DOHH2 (cell line): ENCODE measurements around the gene DCP1A.
A peak's percentile ranks its signal among the peaks of the same experiment; 100 is the strongest.
"Not testable (repeated sequence)": the region's sequence is repeated elsewhere in the genome, so short reads cannot be mapped to it uniquely, and the experiment has no call there.

Experiments used
- H3F3A ChIP-seq: fragments of 200-600 bp; sonication (generic), shearing (Covaris generic); 2 replicates; pipeline ENCODE4 v1.6.0; 2016; ENCODE audit warnings: antibody characterized with exemption, mild to moderate bottlenecking; ENCODE audit not compliant: control insufficient read depth, insufficient read depth
- H3K27ac ChIP-seq: fragments of 200-600 bp; sonication (generic); 2 replicates; pipeline ENCODE4 v1.5.1; 2014; ENCODE audit warnings: low read depth, mild to moderate bottlenecking, low read length, moderate library complexity
- H3K27me3 ChIP-seq: fragments of 200-600 bp; sonication (generic); 2 replicates; pipeline ENCODE4 v1.6.1; 2014; ENCODE audit warnings: mild to moderate bottlenecking, low read length, mixed read lengths; ENCODE audit not compliant: control insufficient read depth
- H3K36me3 ChIP-seq: fragments of 200-600 bp; sonication (generic); 2 replicates; pipeline ENCODE4 v1.6.1; 2014; ENCODE audit warnings: mild to moderate bottlenecking, low read length, moderate library complexity, mixed read lengths; ENCODE audit not compliant: control insufficient read depth
- H3K4me1 ChIP-seq: fragments of 200-600 bp; sonication (generic); 2 replicates; pipeline ENCODE4 v1.6.1; 2014; ENCODE audit warnings: mild to moderate bottlenecking, low read length, mixed read lengths; ENCODE audit not compliant: control insufficient read depth
- H3K4me2 ChIP-seq: fragments of 200-600 bp; sonication (generic); 2 replicates; pipeline ENCODE4 v1.6.0; 2014; ENCODE audit warnings: mild to moderate bottlenecking, low read length, moderate library complexity
- H3K4me3 ChIP-seq: fragments of 200-600 bp; sonication (generic); 2 replicates; pipeline ENCODE4 v1.5.1; 2014; ENCODE audit warnings: mild to moderate bottlenecking, low read length, mixed read lengths
- H3K79me2 ChIP-seq: fragments of 200-600 bp; sonication (generic); 2 replicates; pipeline ENCODE4 v1.6.1; 2014; ENCODE audit warnings: mild to moderate bottlenecking, low read length, mixed read lengths; ENCODE audit not compliant: control insufficient read depth
- H3K9me2 ChIP-seq: fragments of 200-600 bp; sonication (generic); replicated peaks from 2 replicates; pipeline ENCODE4 v1.6.1; 2014; ENCODE audit warnings: mild to moderate bottlenecking, low read length, mixed read lengths; ENCODE audit not compliant: control insufficient read depth
- H3K9me3 ChIP-seq: fragments of 200-600 bp; sonication (generic); 2 replicates; pipeline ENCODE4 v1.6.1; 2014; ENCODE audit warnings: antibody characterized with exemption, low read length, mixed read lengths; ENCODE audit not compliant: control insufficient read depth, insufficient read depth
- H4K20me1 ChIP-seq: fragments of 200-600 bp; sonication (generic); 2 replicates; pipeline ENCODE4 v1.6.0; 2014; ENCODE audit warnings: low read depth, mild to moderate bottlenecking, antibody characterized with exemption, low read length, moderate library complexity; ENCODE audit not compliant: control insufficient read depth, insufficient read depth
- EZH2phosphoT487 ChIP-seq: fragments of 200-600 bp; sonication (generic); IDR thresholded peaks from 2 replicates; pipeline ENCODE4 v1.6.1; 2017; ENCODE audit warnings: borderline replicate concordance, mild to moderate bottlenecking, antibody characterized with exemption, low read length, moderate library complexity, mixed read lengths
- TF ChIP-seq, protein P1 (sequence below): fragments of 200-600 bp; sonication (generic); IDR thresholded peaks from one replicate; pipeline ENCODE4 v1.5.1; 2014; ENCODE audit warnings: antibody characterized with exemption, mild to moderate bottlenecking, low read depth, low read length; ENCODE audit not compliant: poor library complexity, severe bottlenecking

The DCP1A gene

DNA sequence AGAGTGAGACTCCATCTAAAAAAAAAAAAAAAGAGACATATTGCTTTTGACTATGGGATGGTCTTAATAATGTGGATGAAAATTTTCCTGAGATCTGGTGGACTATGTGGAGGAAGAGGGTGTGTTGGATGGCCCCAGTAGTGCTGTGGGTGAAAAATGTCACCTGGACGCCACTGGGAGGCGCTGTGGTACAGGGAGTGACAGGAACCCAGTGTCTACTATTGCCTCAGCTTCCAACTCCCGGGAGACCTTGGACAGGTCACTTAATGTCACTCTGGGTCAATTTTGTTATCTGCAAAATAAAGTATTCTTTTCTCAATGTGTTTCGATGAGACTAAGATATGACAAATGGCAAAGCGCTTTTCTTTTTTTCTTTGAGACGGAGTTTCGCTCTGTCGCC is 27.7 kb upstream of the DCP1A start:
- Histone ChIP-seq H3K9me3 (no peaks in the 10 kb centered on the region), H3K4me2 (no peak overlapping the region), H3K27me3 (peaks cover 7% of the 10 kb centered on the region; the same call in 1 of the 2 replicates), H3K27ac (no peak overlapping the region), H3K36me3 (no peaks in the 10 kb centered on the region), H3K4me3 (no peak overlapping the region), H3K9me2 (no peaks in the 10 kb centered on the region), H4K20me1 (no peaks in the 10 kb centered on the region), H3K4me1 (no peaks in the 10 kb centered on the region), H3K79me2 (no peaks in the 10 kb centered on the region), H3F3A (no peaks in the 10 kb centered on the region)
- no peak for TF ChIP-seq EZH2phosphoT487
- TF ChIP-seq, protein P1, sequence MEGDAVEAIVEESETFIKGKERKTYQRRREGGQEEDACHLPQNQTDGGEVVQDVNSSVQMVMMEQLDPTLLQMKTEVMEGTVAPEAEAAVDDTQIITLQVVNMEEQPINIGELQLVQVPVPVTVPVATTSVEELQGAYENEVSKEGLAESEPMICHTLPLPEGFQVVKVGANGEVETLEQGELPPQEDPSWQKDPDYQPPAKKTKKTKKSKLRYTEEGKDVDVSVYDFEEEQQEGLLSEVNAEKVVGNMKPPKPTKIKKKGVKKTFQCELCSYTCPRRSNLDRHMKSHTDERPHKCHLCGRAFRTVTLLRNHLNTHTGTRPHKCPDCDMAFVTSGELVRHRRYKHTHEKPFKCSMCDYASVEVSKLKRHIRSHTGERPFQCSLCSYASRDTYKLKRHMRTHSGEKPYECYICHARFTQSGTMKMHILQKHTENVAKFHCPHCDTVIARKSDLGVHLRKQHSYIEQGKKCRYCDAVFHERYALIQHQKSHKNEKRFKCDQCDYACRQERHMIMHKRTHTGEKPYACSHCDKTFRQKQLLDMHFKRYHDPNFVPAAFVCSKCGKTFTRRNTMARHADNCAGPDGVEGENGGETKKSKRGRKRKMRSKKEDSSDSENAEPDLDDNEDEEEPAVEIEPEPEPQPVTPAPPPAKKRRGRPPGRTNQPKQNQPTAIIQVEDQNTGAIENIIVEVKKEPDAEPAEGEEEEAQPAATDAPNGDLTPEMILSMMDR, result peak; percentile 91

DNA sequence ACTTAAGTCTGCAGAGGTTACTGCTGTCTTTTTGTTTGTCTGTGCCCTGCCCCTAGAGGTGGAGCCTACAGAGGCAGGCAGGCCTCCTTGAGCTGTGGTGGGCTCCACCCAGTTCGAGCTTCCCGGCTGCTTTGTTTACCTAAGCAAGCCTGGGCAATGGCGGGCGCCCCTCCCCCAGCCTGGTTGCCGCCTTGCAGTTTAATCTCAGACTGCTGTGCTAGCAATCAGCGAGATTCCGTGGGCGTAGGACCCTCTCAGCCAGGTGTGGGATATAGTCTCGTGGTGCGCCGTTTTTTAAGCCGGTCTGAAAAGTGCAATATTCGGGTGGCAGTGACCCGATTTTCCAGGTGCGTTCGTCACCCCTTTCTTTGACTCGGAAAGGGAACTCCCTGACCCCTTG is 23.4 kb upstream of the DCP1A start:
- H3K9me3 ChIP-seq, H3K4me1 ChIP-seq, H3K36me3 ChIP-seq, H3K4me3 ChIP-seq, H3K27ac ChIP-seq, H3K9me2 ChIP-seq, H3K4me2 ChIP-seq, H3K27me3 ChIP-seq, H4K20me1 ChIP-seq, H3F3A ChIP-seq, H3K79me2 ChIP-seq: not testable (repeated sequence)

GRCh38 chr3:53361852-53362251 is 14.5 kb upstream of the DCP1A start:
- H3K27ac ChIP-seq, result no peak overlapping the region
- TF ChIP-seq, protein P1, result no peak
- TF ChIP-seq EZH2phosphoT487, result no peak
- no peaks in the 10 kb centered on the region for H4K20me1 ChIP-seq
- H3F3A ChIP-seq, result no peaks in the 10 kb centered on the region
- no peak overlapping the region for H3K4me2 ChIP-seq
- H3K36me3 ChIP-seq, result no peaks in the 10 kb centered on the region
- peaks cover 7% of the 10 kb centered on the region for H3K27me3 ChIP-seq
- no peak overlapping the region for H3K4me3 ChIP-seq
- H3K9me2 ChIP-seq, result no peaks in the 10 kb centered on the region
- H3K79me2 ChIP-seq, result no peaks in the 10 kb centered on the region
- no peaks in the 10 kb centered on the region for H3K9me3 ChIP-seq
- H3K4me1 ChIP-seq, result no peaks in the 10 kb centered on the region

- TF ChIP-seq, protein P1, result no peak
- no peak for TF ChIP-seq EZH2phosphoT487
- H3K27ac ChIP-seq, result no peak overlapping the region
- H3K4me1 ChIP-seq, result no peaks in the 10 kb centered on the region
Observed at GRCh38 chr3:53357458-53357857, 10.1 kb upstream of the DCP1A start.

More at GRCh38 chr3:53357458-53357857, 10.1 kb upstream of the DCP1A start:
- no peak overlapping the region for H3K4me3 ChIP-seq
- H3K9me3 ChIP-seq, result no peaks in the 10 kb centered on the region
- no peaks in the 10 kb centered on the region for H3K9me2 ChIP-seq
- H3F3A ChIP-seq, result no peaks in the 10 kb centered on the region
- no peaks in the 10 kb centered on the region for H3K79me2 ChIP-seq
- no peaks in the 10 kb centered on the region for H4K20me1 ChIP-seq
- no peak overlapping the region for H3K4me2 ChIP-seq
- H3K36me3 ChIP-seq, result no peaks in the 10 kb centered on the region
- H3K27me3 ChIP-seq, result peaks cover 11% of the 10 kb centered on the region
